HG02884 (cell line): ENCODE data around the gene RRAD.

Experiments
- ATAC-seq: cut with Tn5 transposase; IDR thresholded peaks from one replicate; pipeline ENCODE4 v1.9.1; 2021; ENCODE audit warnings: mild to moderate bottlenecking, moderate library complexity; ENCODE audit not compliant: unreplicated experiment

Gene RRAD

GRCh38 chr16:66881964-66882508, 43.3 kb downstream of the RRAD start:
- ATAC-seq, result no peak

- no peak for ATAC-seq
These were observed 43.8 kb downstream of the RRAD start for GRCh38 chr16:66881560-66881959.

- ATAC-seq, result no peak
These were observed 44.3 kb downstream of the RRAD start for GRCh38 chr16:66881014-66881417.

GRCh38 chr16:66880288-66881013, 44.9 kb downstream of the RRAD start, which contains the start of gene PDP2:
Gene PDP2, plus strand, starts transcription at chr16:66880515. Its CDS starts 3,770 bp downstream, at chr16:66884285.
- peak; percentile 97 for ATAC-seq

GRCh38 chr16:66878067-66878466, 47.3 kb downstream of the RRAD start:
- ATAC-seq, result no peak

GRCh38 chr16:66874079-66874775, 51.1 kb downstream of the RRAD start:
- ATAC-seq, result no peak

GRCh38 chr16:66873685-66874055, 51.7 kb downstream of the RRAD start:
- ATAC-seq, result no peak

GRCh38 chr16:66872943-66873684, 52.2 kb downstream of the RRAD start:
- peak; percentile 82 for ATAC-seq

- ATAC-seq, result no peak
These were observed 52.8 kb downstream of the RRAD start for GRCh38 chr16:66872559-66872942.

- no peak for ATAC-seq
These were observed 53.5 kb downstream of the RRAD start for GRCh38 chr16:66871840-66872239.
